Measurements from ENCODE around the gene TNRC18. TPM values are rescaled to one million over a fixed set of nuclear protein-coding genes. Genes with fewer than 3 reads are reported as not detected.

The TNRC18 gene
- total and polyA plus RNA-seq, 4 donors: 42.5 to 130 (median 80.2) TPM

DNA sequence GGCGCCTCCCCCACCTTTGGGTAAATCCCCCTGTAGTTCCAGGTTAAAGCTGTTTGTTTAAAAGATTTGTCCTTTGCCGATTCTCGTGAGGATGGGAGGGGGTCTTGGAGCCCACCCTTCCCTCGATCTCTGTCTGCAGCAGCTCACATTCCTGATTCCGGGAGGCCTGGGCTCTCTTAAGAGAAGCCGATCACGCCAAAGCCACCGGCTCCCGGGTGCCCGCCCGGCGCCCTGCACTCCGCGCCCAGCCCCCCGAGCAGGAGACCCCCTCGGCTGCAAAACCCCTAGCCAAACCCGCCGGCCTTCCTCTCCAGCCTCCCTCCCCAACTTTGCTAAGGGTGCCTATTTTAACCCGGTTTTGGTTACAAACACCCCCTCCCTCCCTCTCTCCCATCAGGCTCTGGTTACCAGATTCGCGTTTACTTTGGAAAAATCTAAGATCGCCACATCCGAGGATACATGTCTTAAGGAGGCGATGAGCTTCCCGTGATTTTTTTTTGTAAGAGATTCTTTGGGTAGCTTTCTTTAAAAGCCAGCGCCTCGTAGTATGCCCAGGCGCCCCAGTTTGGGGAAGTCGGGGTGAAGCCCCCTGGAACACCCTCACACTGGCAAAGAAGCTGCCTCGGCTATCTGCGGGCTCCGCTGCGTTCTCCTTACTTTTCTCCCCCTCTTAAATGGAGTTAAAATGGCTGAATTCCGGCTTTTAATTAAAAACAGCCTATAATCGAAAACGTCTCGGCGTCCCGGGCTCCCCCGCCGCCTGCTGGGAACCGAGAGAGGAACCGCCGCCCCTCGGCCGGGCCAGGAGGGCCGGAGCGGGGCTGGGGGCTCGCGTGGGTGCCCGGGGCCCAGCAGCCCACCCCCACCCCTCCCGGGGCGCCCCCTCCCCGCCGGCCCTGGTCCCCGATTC, 983 bp downstream of the TNRC18 start:
- Histone ChIP-seq H3K27ac (ENCODE audit: low read depth, low read length) (peak overlapping the region; percentile 95), H3K9me3 (ENCODE audit: control insufficient read depth, insufficient read depth, low read length) (no peaks in the 10 kb centered on the region), H3K4me3 (ENCODE audit: low read depth, low read length) (peak overlapping the region; percentile 88), H3K4me1 (ENCODE audit: control insufficient read depth, insufficient read depth, low read length) (peaks cover 27% of the 10 kb centered on the region), H3K27me3 (ENCODE audit: control insufficient read depth, insufficient read depth, low read length) (no peaks in the 10 kb centered on the region), H3K36me3 (ENCODE audit: control insufficient read depth, insufficient read depth, low read length) (peaks cover 35% of the 10 kb centered on the region)
- WGBS (ENCODE audit: insufficient coverage): under 1% methylated on average over 31 of the region's 56 CpGs
- peak in 3 of 6 donors; percentile 22 to 71 (median 56) for DNase-seq (ENCODE audit: low read depth in 4 of 6, low spot score in 6 of 6)

DNA sequence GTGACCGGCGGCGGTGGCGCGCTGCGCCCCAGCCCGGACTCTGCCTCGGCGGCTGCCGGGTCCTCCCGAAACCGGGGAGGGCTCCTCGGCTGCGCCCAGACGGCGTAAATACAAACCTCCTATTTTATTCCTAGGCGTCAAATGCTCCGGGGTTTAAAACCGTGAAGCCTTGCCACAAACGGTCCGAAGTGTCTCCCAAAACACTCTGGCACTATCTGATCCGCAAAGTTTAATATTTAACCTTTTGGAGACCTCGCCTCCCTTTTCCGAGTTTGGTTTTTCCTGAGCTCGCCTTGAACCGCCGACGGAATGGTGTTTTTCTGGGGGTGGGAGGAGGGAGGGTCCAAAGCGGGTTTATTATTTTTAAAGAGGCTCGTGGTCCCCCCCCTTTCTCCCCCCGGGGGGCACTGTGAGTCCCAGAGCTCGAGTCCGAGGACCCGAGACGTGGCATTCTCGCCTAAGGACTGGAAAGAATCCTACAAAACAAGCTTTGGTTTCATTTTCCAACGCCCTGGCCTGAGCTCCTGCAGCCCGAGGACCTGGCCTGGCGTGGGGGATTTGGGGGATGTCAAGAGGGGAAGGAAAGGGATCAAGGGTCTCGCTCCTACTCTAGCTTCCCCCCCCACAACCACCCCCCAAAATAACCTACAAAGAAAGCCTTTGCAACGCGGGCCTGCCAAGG, 1.8 kb downstream of the TNRC18 start:
- Histone ChIP-seq H3K9me3 (ENCODE audit: control insufficient read depth, insufficient read depth, low read length) (no peaks in the 10 kb centered on the region), H3K27me3 (ENCODE audit: control insufficient read depth, insufficient read depth, low read length) (no peaks in the 10 kb centered on the region), H3K4me1 (ENCODE audit: control insufficient read depth, insufficient read depth, low read length) (peaks cover 27% of the 10 kb centered on the region), H3K36me3 (ENCODE audit: control insufficient read depth, insufficient read depth, low read length) (peaks cover 38% of the 10 kb centered on the region), H3K27ac (ENCODE audit: low read depth, low read length) (peak overlapping the region; percentile 95), H3K4me3 (ENCODE audit: low read depth, low read length) (peak overlapping the region; percentile 88)
- peak in 3 of 6 donors; percentile 26 to 78 (median 71) for DNase-seq (ENCODE audit: low read depth in 4 of 6, low spot score in 6 of 6)
- WGBS (ENCODE audit: insufficient coverage): 0% methylated on average over 19 of the region's 42 CpGs

GRCh38 chr7:5420881-5421713, 2.5 kb downstream of the TNRC18 start:
- peak in 1 of 6 donors; percentile 26 for DNase-seq (ENCODE audit: low read depth in 4 of 6, low spot score in 6 of 6)
- H3K4me1 ChIP-seq (ENCODE audit: control insufficient read depth, insufficient read depth, low read length): peaks cover 27% of the 10 kb centered on the region
- no peaks in the 10 kb centered on the region for H3K9me3 ChIP-seq (ENCODE audit: control insufficient read depth, insufficient read depth, low read length)
- H3K27ac ChIP-seq (ENCODE audit: low read depth, low read length): peak overlapping the region; percentile 95
- H3K27me3 ChIP-seq (ENCODE audit: control insufficient read depth, insufficient read depth, low read length): no peaks in the 10 kb centered on the region
- peaks cover 45% of the 10 kb centered on the region for H3K36me3 ChIP-seq (ENCODE audit: control insufficient read depth, insufficient read depth, low read length)
- H3K4me3 ChIP-seq (ENCODE audit: low read depth, low read length): peak overlapping the region; percentile 88
- WGBS (ENCODE audit: insufficient coverage): under 1% methylated on average over 93 of the region's 93 CpGs

DNA sequence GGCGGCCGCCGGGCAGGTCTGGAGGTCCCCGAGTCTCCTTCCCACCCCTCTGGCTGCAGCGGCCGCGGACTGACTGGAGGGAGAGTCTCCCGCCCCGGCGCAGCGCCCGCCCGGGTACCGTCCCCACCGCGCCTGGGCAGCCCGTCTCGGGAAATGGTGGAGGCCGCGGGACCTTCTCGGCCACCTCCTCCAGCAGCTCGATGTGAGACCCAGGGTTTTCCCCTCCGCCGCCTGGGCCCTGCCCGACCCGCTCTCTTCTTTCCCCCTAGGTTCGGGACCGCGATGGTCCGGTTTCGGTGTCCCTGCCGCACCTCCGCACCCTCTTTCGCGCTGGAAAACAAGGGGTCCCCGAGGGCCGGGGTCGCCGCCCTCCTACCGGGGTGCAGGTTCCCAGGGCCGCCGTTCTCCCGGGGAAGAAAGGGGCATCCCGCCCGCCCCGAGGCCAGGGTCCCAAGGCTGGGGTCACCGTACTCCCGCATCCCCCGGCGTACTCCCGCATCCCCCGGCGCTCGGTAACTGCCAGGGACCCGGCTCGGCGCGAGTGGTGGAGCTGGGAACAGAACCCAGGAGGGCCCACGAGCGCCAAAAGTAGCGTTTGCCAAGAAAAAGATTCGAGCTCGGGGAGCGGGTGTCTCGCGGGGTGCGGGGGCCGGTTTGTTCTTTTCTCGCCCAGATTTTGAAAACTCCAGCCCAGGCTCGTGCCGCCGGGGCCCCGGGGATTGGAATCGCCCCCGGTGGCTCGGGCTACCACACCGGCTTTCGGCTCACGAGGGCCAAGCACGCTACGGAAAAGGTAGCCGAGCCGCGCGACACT, 3.4 kb downstream of the TNRC18 start:
- DNase-seq (ENCODE audit: low read depth in 4 of 6, low spot score in 6 of 6): peak in 2 of 6 donors; percentile 30 to 71

GRCh38 chr7:5419539-5420066, 4.0 kb downstream of the TNRC18 start:
- Histone ChIP-seq H3K4me1 (ENCODE audit: control insufficient read depth, insufficient read depth, low read length) (peaks cover 27% of the 10 kb centered on the region), H3K36me3 (ENCODE audit: control insufficient read depth, insufficient read depth, low read length) (peaks cover 46% of the 10 kb centered on the region), H3K4me3 (ENCODE audit: low read depth, low read length) (peak overlapping the region; percentile 88), H3K27me3 (ENCODE audit: control insufficient read depth, insufficient read depth, low read length) (no peaks in the 10 kb centered on the region), H3K27ac (ENCODE audit: low read depth, low read length) (peak overlapping the region; percentile 95), H3K9me3 (ENCODE audit: control insufficient read depth, insufficient read depth, low read length) (no peaks in the 10 kb centered on the region)
- under 1% methylated on average over 37 of the region's 40 CpGs for WGBS (ENCODE audit: insufficient coverage)
- DNase-seq (ENCODE audit: low read depth in 4 of 6, low spot score in 6 of 6): peak in 3 of 6 donors; percentile 50 to 82 (median 75)

More for the DNA sequence above, 3.4 kb downstream of the TNRC18 start:
- peak overlapping the region; percentile 88 for H3K4me3 ChIP-seq (ENCODE audit: low read depth, low read length)
- 0% methylated on average over 85 of the region's 85 CpGs for WGBS (ENCODE audit: insufficient coverage)
- no peaks in the 10 kb centered on the region for H3K27me3 ChIP-seq (ENCODE audit: control insufficient read depth, insufficient read depth, low read length)
- no peaks in the 10 kb centered on the region for H3K9me3 ChIP-seq (ENCODE audit: control insufficient read depth, insufficient read depth, low read length)
- H3K27ac ChIP-seq (ENCODE audit: low read depth, low read length): peak overlapping the region; percentile 95
- peaks cover 27% of the 10 kb centered on the region for H3K4me1 ChIP-seq (ENCODE audit: control insufficient read depth, insufficient read depth, low read length)
- peaks cover 46% of the 10 kb centered on the region for H3K36me3 ChIP-seq (ENCODE audit: control insufficient read depth, insufficient read depth, low read length)

GRCh38 chr7:5418285-5418582, 5.4 kb downstream of the TNRC18 start:
- peak in 1 of 6 donors; percentile 68 for DNase-seq (ENCODE audit: low read depth in 4 of 6, low spot score in 6 of 6)
- Histone ChIP-seq H3K36me3 (ENCODE audit: control insufficient read depth, insufficient read depth, low read length) (peaks cover 46% of the 10 kb centered on the region), H3K4me3 (ENCODE audit: low read depth, low read length) (peak overlapping the region; percentile 88), H3K27ac (ENCODE audit: low read depth, low read length) (peak overlapping the region; percentile 95), H3K27me3 (ENCODE audit: control insufficient read depth, insufficient read depth, low read length) (no peaks in the 10 kb centered on the region), H3K9me3 (ENCODE audit: control insufficient read depth, insufficient read depth, low read length) (no peaks in the 10 kb centered on the region), H3K4me1 (ENCODE audit: control insufficient read depth, insufficient read depth, low read length) (peaks cover 35% of the 10 kb centered on the region)
- 0% methylated on average over 6 of the region's 6 CpGs for WGBS (ENCODE audit: insufficient coverage)

GRCh38 chr7:5417106-5418071, 6.2 kb downstream of the TNRC18 start:
- 28% methylated on average over 8 of the region's 15 CpGs for WGBS (ENCODE audit: insufficient coverage)
- Histone ChIP-seq H3K27me3 (ENCODE audit: control insufficient read depth, insufficient read depth, low read length) (no peaks in the 10 kb centered on the region), H3K9me3 (ENCODE audit: control insufficient read depth, insufficient read depth, low read length) (no peaks in the 10 kb centered on the region), H3K4me3 (ENCODE audit: low read depth, low read length) (no peak overlapping the region), H3K36me3 (ENCODE audit: control insufficient read depth, insufficient read depth, low read length) (peaks cover 45% of the 10 kb centered on the region), H3K27ac (ENCODE audit: low read depth, low read length) (peak overlapping the region; percentile 95), H3K4me1 (ENCODE audit: control insufficient read depth, insufficient read depth, low read length) (peaks cover 42% of the 10 kb centered on the region)
- peak in 3 of 6 donors; percentile 23 to 70 (median 54) for DNase-seq (ENCODE audit: low read depth in 4 of 6, low spot score in 6 of 6)

DNA sequence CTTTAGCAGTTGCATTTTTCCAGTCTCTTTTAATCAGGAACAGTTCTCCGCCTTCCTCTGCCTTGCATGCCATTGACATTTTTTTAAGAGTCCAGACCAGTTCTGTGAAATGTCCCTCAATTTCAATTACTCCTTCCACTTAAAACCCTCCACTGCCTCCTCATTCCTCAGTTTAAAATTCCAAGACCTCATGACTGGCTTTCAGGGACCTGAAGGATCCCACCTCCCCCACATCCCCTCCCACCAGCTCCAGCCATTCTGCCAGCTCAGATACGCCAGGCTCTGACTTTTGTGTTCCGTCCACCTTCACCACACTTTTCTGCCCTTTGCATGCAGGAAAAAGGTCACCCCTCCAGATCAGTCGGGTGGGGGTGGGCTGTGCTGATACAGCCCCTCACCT, 8.7 kb downstream of the TNRC18 start:
- no peaks in the 10 kb centered on the region for H3K27me3 ChIP-seq (ENCODE audit: control insufficient read depth, insufficient read depth, low read length)
- H3K9me3 ChIP-seq (ENCODE audit: control insufficient read depth, insufficient read depth, low read length): no peaks in the 10 kb centered on the region
- WGBS (ENCODE audit: insufficient coverage): 82% methylated on average over 3 of the region's 4 CpGs
- H3K4me3 ChIP-seq (ENCODE audit: low read depth, low read length): no peak overlapping the region
- peaks cover 35% of the 10 kb centered on the region for H3K36me3 ChIP-seq (ENCODE audit: control insufficient read depth, insufficient read depth, low read length)
- H3K27ac ChIP-seq (ENCODE audit: low read depth, low read length): no peak overlapping the region
- no peak for DNase-seq (ENCODE audit: low read depth in 4 of 6, low spot score in 6 of 6)
- H3K4me1 ChIP-seq (ENCODE audit: control insufficient read depth, insufficient read depth, low read length): peaks cover 42% of the 10 kb centered on the region
